WTC11 (cell line): ENCODE data around the gene LRRC7. TPM values are rescaled to one million over a fixed set of nuclear protein-coding genes. Genes with fewer than 3 reads are reported as not detected.
A peak's percentile ranks its signal among the peaks of the same experiment; 100 is the strongest.

Source experiments
- ATAC-seq: fragments of 200-7000 bp; cut with Tn5 transposase; 2 replicates; pipeline ENCODE4 v1.10.0; 2021; ENCODE audit warnings: mild to moderate bottlenecking, moderate library complexity
- Bru-seq: library from RNA; stranded (reverse); fragments of 400-500 nt; gene quantifications from one replicate; lab custom pipeline; 2021; lab: Mats Ljungman, UMichigan
- CTCF ChIA-PET: fragments of 300-600 bp; sonication (Branson Sonifier 250); formaldehyde crosslinking; loops from one replicate; lab custom pipeline; 2021; ENCODE audit warnings: antibody characterized with exemption; lab: Charles Lee
- POLR2A ChIA-PET: fragments of 350-600 bp; sonication (Branson Sonifier 250); formaldehyde crosslinking; loops from one replicate; lab custom pipeline; 2021; ENCODE audit warnings: antibody characterized with exemption; lab: Charles Lee
- DNase-seq: peaks from one replicate; pipeline ENCODE4 v3.0.0; 2021; ENCODE audit warnings: low spot score
- H3K27ac Mint-ChIP-seq: 2 replicates; pipeline ENCODE4 v1.8.0; 2021; ENCODE audit warnings: mixed read lengths
- H3K27me3 Mint-ChIP-seq: 2 replicates; pipeline ENCODE4 v1.8.0; 2021; ENCODE audit warnings: low read depth, mild to moderate bottlenecking, moderate library complexity, mixed read lengths
- H3K36me3 Mint-ChIP-seq: 2 replicates; pipeline ENCODE4 v1.8.0; 2021; ENCODE audit warnings: mixed read lengths
- H3K4me1 Mint-ChIP-seq: 2 replicates; pipeline ENCODE4 v1.8.0; 2022; ENCODE audit warnings: mixed read lengths
- H3K4me3 Mint-ChIP-seq: 2 replicates; pipeline ENCODE4 v1.8.0; 2021; ENCODE audit warnings: mild to moderate bottlenecking, moderate library complexity, mixed read lengths
- H3K9me3 Mint-ChIP-seq: 2 replicates; pipeline ENCODE4 v1.8.0; 2021; ENCODE audit warnings: mixed read lengths
- ATF1 ChIP-seq: sonication (generic); formaldehyde crosslinking; IDR thresholded peaks from 2 replicates; pipeline ENCODE4 v1.8.1; 2023; ENCODE audit warnings: mild to moderate bottlenecking, moderate library complexity, missing genetic modification reagents
- CDX4 ChIP-seq: fragments of 250-450 bp; sonication (Bioruptor Pico); IDR thresholded peaks from 2 replicates; pipeline ENCODE4 v1.9.0; 2021; ENCODE audit warnings: moderate library complexity, mild to moderate bottlenecking, inconsistent platforms, borderline replicate concordance
- CREB1 ChIP-seq: sonication (generic); formaldehyde crosslinking; IDR thresholded peaks from 2 replicates; pipeline ENCODE4 v1.8.0; 2023; ENCODE audit warnings: mild to moderate bottlenecking, missing genetic modification reagents
- MAX ChIP-seq: sonication (generic); formaldehyde crosslinking; IDR thresholded peaks from 2 replicates; pipeline ENCODE4 v1.8.0; 2022; ENCODE audit warnings: mild to moderate bottlenecking, missing genetic modification reagents
- NFE2L1 ChIP-seq: sonication (generic); formaldehyde crosslinking; IDR thresholded peaks from 2 replicates; pipeline ENCODE4 v1.8.1; 2023; ENCODE audit warnings: missing genetic modification reagents
- NFYB ChIP-seq: sonication (generic); formaldehyde crosslinking; conservative IDR thresholded peaks from 2 replicates; pipeline ENCODE4 v1.8.0; 2022; ENCODE audit warnings: low read depth, missing genetic modification reagents
- OVOL2 ChIP-seq: fragments of 250-450 bp; sonication (Bioruptor Pico); IDR thresholded peaks from 2 replicates; pipeline ENCODE4 v1.9.0; 2021; ENCODE audit warnings: mild to moderate bottlenecking, borderline replicate concordance
- PRRX2 ChIP-seq: fragments of 250-450 bp; sonication (Bioruptor Pico); IDR thresholded peaks from 2 replicates; pipeline ENCODE4 v1.8.0; 2021; ENCODE audit warnings: mild to moderate bottlenecking
- SMAD4 ChIP-seq: sonication (generic); formaldehyde crosslinking; IDR thresholded peaks from 2 replicates; pipeline ENCODE4 v1.8.0; 2022; ENCODE audit warnings: mild to moderate bottlenecking, missing genetic modification reagents
- SP1 ChIP-seq: sonication (generic); formaldehyde crosslinking; conservative IDR thresholded peaks from 2 replicates; pipeline ENCODE4 v1.8.1; 2022; ENCODE audit warnings: missing genetic modification reagents
- ZBTB43 ChIP-seq: sonication (generic); formaldehyde crosslinking; IDR thresholded peaks from 2 replicates; pipeline ENCODE4 v1.8.1; 2023; ENCODE audit warnings: mild to moderate bottlenecking, missing genetic modification reagents
- ZNF138 ChIP-seq: sonication (generic); formaldehyde crosslinking; conservative IDR thresholded peaks from 2 replicates; pipeline ENCODE4 v1.8.1; 2022; ENCODE audit warnings: mild to moderate bottlenecking, moderate library complexity, missing genetic modification reagents
- ZNF219 ChIP-seq: sonication (generic); formaldehyde crosslinking; IDR thresholded peaks from 2 replicates; pipeline ENCODE4 v1.8.0; 2023; ENCODE audit warnings: missing genetic modification reagents, mild to moderate bottlenecking, borderline replicate concordance
- ZNF671 ChIP-seq: fragments of 250-450 bp; sonication (Bioruptor Pico); IDR thresholded peaks from 2 replicates; pipeline ENCODE4 v1.8.0; 2021; ENCODE audit warnings: mild to moderate bottlenecking
- long read RNA-seq, 3 experiments: library from RNA in 1 of 3; library from capped mRNA in 1 of 3; library from polyadenylated mRNA in 1 of 3; unstranded in 2 of 3; stranded (forward) in 1 of 3; transcript quantifications; one replicate each; pipeline ENCODE4 v2.0.0, GENCODE V29; 2021
- total RNA-seq: library from RNA; stranded (reverse); gene quantifications from 3 replicates; pipeline ENCODE4 v1.2.3, GENCODE V29; 2021
- TF ChIP-seq, protein P1 (sequence below): sonication (generic); formaldehyde crosslinking; conservative IDR thresholded peaks from 2 replicates; pipeline ENCODE4 v1.8.1; 2023; ENCODE audit warnings: mild to moderate bottlenecking, low read depth, missing genetic modification reagents, moderate library complexity
- TF ChIP-seq, protein P2 (sequence below): sonication (generic); formaldehyde crosslinking; IDR thresholded peaks from 2 replicates; pipeline ENCODE4 v1.8.0; 2023; ENCODE audit warnings: missing genetic modification reagents, mild to moderate bottlenecking, borderline replicate concordance
- TF ChIP-seq, protein P3 (sequence below): sonication (generic); formaldehyde crosslinking; IDR thresholded peaks from 2 replicates; pipeline ENCODE4 v1.8.1; 2022; ENCODE audit warnings: mild to moderate bottlenecking, moderate library complexity, missing genetic modification reagents

Gene LRRC7
- total RNA-seq (not detected in 3 replicates), Bru-seq, nascent RNA (percentile 6 among the genes with signal in this experiment)
- long read RNA-seq, experiment 1, partial matches to known transcripts: 0 of 1 reads
- long read RNA-seq, experiment 1, other reads (novel, unspliced or antisense): 1 of 1 reads
- long read RNA-seq, experiment 2: 0 reads
- long read RNA-seq, experiment 3: 0 reads

DNA sequence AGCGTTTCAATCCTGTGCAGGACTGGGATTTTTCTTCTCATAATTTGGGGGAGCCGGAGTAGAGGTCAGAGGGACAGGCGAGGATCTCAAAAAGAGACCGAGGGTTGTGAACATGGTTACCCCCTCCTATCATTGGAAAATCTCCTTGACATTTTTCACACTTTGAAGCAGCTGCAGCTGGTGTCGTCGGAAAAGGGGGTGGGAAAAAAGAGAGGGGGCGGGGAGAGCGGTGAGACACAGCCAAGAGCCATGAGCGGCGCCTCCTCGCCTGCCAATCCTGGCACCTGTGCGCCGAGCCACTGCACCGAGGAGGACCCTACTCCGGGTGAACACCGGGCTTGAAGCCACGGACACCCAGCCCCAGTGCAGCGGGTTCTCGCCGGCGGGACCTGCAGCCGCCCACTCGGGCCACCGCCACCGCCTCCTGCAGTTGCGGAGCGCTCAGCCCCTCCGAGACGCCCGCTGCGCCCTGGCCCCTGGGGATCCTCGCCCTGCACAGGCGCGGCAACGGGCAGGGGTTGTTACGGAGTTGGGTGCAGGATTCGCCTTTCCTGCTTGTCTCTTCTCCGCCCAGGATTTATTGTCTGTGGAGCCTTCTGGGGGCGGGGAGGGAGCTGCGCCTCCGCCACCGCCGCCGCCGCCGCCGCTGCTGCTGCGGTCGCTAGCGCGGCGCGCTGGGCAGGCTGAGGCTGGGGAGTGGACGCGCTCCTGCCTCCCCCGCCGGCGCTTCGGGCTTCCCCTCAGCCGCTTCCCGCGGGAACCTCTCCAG lies at the start of gene LRRC7:
LRRC7 (plus strand) TSS at position 271 of the 769 bp plus-strand sequence. CDS start 718 bp downstream, outside the sequence.
- POLR2A ChIA-PET: interaction anchor here (0.6 kb wide), 2 partner anchors 179 to 457 kb away, joined by 3 to 5 read pairs; no protein-coding TSS in a partner anchor
- Mint-ChIP-seq H3K4me1 (peaks cover 19% of the 10 kb centered on the region), H3K4me3 (peak within 1 kb of the TSS; percentile 84), H3K36me3 (no peaks in the 10 kb centered on the region), H3K9me3 (peaks cover 2% of the 10 kb centered on the region; the same call in 1 of the 2 replicates), H3K27ac (no peak within 1 kb of the TSS), H3K27me3 (peaks cover 76% of the 10 kb centered on the region)
- peak; percentile 46 for DNase-seq
- CTCF ChIA-PET: interaction anchor here (0.6 to 1.9 kb wide), 2 partner anchors 61 to 220 kb away, joined by 4 read pairs; no protein-coding TSS in a partner anchor
- no peak for TF ChIP-seq SP1
- TF ChIP-seq ZNF138 (CRISPR knock-in tag): no peak
- TF ChIP-seq ZNF219 (CRISPR knock-in tag): 0 out of 2 replicates have a peak, but pooled peaks have one; percentile 50
- no peak for TF ChIP-seq NFE2L1 (CRISPR knock-in tag)
- no peak for TF ChIP-seq ATF1 (CRISPR knock-in tag)
- TF ChIP-seq NFYB (CRISPR knock-in tag): no peak
- TF ChIP-seq ZNF671 (CRISPR knock-in tag): no peak
- TF ChIP-seq, protein P1, sequence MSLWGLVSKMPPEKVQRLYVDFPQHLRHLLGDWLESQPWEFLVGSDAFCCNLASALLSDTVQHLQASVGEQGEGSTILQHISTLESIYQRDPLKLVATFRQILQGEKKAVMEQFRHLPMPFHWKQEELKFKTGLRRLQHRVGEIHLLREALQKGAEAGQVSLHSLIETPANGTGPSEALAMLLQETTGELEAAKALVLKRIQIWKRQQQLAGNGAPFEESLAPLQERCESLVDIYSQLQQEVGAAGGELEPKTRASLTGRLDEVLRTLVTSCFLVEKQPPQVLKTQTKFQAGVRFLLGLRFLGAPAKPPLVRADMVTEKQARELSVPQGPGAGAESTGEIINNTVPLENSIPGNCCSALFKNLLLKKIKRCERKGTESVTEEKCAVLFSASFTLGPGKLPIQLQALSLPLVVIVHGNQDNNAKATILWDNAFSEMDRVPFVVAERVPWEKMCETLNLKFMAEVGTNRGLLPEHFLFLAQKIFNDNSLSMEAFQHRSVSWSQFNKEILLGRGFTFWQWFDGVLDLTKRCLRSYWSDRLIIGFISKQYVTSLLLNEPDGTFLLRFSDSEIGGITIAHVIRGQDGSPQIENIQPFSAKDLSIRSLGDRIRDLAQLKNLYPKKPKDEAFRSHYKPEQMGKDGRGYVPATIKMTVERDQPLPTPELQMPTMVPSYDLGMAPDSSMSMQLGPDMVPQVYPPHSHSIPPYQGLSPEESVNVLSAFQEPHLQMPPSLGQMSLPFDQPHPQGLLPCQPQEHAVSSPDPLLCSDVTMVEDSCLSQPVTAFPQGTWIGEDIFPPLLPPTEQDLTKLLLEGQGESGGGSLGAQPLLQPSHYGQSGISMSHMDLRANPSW (CRISPR knock-in tag): no peak
- TF ChIP-seq CREB1 (CRISPR knock-in tag): no peak
- TF ChIP-seq OVOL2 (CRISPR knock-in tag): no peak
- no peak for TF ChIP-seq PRRX2 (CRISPR knock-in tag)
- peak; percentile 29; the same call in 1 of the 2 replicates for TF ChIP-seq MAX (CRISPR knock-in tag)
- TF ChIP-seq, protein P2, sequence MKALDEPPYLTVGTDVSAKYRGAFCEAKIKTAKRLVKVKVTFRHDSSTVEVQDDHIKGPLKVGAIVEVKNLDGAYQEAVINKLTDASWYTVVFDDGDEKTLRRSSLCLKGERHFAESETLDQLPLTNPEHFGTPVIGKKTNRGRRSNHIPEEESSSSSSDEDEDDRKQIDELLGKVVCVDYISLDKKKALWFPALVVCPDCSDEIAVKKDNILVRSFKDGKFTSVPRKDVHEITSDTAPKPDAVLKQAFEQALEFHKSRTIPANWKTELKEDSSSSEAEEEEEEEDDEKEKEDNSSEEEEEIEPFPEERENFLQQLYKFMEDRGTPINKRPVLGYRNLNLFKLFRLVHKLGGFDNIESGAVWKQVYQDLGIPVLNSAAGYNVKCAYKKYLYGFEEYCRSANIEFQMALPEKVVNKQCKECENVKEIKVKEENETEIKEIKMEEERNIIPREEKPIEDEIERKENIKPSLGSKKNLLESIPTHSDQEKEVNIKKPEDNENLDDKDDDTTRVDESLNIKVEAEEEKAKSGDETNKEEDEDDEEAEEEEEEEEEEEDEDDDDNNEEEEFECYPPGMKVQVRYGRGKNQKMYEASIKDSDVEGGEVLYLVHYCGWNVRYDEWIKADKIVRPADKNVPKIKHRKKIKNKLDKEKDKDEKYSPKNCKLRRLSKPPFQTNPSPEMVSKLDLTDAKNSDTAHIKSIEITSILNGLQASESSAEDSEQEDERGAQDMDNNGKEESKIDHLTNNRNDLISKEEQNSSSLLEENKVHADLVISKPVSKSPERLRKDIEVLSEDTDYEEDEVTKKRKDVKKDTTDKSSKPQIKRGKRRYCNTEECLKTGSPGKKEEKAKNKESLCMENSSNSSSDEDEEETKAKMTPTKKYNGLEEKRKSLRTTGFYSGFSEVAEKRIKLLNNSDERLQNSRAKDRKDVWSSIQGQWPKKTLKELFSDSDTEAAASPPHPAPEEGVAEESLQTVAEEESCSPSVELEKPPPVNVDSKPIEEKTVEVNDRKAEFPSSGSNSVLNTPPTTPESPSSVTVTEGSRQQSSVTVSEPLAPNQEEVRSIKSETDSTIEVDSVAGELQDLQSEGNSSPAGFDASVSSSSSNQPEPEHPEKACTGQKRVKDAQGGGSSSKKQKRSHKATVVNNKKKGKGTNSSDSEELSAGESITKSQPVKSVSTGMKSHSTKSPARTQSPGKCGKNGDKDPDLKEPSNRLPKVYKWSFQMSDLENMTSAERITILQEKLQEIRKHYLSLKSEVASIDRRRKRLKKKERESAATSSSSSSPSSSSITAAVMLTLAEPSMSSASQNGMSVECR: peak; percentile 63; the same call in 1 of the 2 replicates
- no peak for TF ChIP-seq CDX4 (CRISPR knock-in tag)
- no peak for TF ChIP-seq SMAD4 (CRISPR knock-in tag)
- TF ChIP-seq, protein P3, sequence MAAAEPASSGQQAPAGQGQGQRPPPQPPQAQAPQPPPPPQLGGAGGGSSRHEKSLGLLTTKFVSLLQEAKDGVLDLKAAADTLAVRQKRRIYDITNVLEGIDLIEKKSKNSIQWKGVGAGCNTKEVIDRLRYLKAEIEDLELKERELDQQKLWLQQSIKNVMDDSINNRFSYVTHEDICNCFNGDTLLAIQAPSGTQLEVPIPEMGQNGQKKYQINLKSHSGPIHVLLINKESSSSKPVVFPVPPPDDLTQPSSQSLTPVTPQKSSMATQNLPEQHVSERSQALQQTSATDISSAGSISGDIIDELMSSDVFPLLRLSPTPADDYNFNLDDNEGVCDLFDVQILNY (CRISPR knock-in tag): 0 out of 2 replicates have a peak, but pooled peaks have one; percentile 53
- TF ChIP-seq ZBTB43 (CRISPR knock-in tag): 0 out of 2 replicates have a peak, but pooled peaks have one; percentile 18
- peak; percentile 60 for ATAC-seq
